ENCODE measurements around the gene VENTX. TPM values are rescaled to one million over a fixed set of nuclear protein-coding genes. Genes with fewer than 3 reads are reported as not detected.

The VENTX gene
- total RNA-seq, 1 donor from 2014 or later: not detected

DNA sequence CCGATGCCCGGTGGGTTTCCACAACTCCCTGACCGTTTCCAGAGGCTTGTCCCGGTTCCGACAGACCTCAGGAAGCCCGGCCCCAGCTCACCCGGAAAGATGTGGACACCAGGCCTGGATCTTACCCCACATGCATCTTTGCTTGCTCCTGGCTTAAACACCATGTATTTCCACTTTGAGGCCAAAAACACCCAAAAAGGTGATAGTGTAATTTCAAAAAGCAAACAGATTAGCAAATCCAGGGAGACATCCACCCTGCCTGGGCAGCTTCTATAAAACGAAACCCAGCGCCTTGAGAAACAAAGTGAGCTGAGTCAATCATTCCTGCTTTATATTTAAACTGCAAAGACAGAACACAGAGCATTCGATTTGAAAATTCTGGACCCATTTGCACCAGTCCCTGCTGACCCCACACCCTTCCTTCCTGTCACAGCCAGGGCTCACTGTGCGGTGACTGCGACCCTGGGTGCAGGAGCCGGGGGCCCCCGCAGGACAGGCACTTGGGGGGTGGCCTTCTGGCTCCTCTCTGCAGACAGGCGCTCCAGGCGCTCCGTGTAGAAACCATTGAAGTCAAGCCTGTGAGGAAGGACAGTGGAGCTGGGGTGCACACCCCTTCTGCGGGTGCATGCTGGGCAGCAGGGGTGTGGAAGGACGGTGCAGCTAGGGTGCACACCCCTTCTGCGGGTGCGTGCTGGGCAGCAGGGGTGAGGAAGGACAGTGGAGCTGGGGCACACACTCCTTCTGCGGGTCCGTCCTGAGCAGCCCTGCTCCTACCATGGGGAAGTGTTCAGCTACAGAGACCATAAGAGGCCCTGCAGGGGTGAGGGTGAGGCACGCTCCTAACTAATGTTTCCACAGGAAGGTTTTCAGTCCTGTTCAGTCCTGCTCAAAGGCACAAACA, 41.9 kb downstream of the VENTX start:
- H3K4me1 Mint-ChIP-seq (ENCODE audit: unreplicated experiment): peaks cover 17% of the 10 kb centered on the region
- H3K4me3 Mint-ChIP-seq (ENCODE audit: unreplicated experiment): no peak overlapping the region
- peaks cover 20% of the 10 kb centered on the region for H3K36me3 Mint-ChIP-seq (ENCODE audit: unreplicated experiment)
- DNase-seq (ENCODE audit: extremely low spot score, unreplicated experiment): no peak
- no peaks in the 10 kb centered on the region for H3K9me3 Mint-ChIP-seq (ENCODE audit: unreplicated experiment)
- TF ChIP-seq, protein P1, sequence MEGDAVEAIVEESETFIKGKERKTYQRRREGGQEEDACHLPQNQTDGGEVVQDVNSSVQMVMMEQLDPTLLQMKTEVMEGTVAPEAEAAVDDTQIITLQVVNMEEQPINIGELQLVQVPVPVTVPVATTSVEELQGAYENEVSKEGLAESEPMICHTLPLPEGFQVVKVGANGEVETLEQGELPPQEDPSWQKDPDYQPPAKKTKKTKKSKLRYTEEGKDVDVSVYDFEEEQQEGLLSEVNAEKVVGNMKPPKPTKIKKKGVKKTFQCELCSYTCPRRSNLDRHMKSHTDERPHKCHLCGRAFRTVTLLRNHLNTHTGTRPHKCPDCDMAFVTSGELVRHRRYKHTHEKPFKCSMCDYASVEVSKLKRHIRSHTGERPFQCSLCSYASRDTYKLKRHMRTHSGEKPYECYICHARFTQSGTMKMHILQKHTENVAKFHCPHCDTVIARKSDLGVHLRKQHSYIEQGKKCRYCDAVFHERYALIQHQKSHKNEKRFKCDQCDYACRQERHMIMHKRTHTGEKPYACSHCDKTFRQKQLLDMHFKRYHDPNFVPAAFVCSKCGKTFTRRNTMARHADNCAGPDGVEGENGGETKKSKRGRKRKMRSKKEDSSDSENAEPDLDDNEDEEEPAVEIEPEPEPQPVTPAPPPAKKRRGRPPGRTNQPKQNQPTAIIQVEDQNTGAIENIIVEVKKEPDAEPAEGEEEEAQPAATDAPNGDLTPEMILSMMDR (IDR thresholded peaks at IDR 0.05): no peak
- no peaks in the 10 kb centered on the region for H3K27me3 Mint-ChIP-seq (ENCODE audit: unreplicated experiment)
- no peak overlapping the region for H3K27ac Mint-ChIP-seq (ENCODE audit: unreplicated experiment)

DNA sequence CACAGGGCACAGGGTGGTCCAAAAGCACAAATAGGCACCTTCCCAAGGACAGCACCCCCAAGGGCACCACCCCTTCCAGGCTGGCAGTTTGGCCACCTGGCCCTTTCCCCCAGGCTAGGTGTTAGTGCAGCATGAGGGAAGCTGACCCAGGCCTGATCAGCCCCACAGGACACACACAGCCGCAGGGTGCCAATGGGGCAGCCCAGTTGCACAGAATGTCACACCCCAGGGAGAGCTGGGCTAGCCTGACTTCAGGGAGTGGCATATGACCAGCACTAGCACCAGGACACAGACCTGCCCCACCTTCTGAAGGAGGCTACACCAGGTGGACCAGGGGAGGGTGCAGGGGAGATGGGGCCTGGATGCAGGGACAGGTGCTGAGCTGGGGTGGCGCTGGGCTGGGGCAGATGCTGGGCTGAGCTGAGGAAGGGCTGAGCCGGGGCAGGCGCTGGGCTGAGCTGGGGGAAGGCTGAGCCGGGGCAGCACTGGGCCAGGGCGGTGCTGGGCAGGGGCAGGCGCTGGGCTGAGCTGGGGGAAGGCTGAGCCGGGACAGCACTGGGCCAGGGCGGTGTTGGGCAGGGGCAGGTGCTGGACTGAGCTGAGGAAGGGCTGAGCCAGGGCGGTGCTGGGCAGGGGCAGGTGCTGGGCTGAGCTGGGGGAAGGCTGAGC, 42.9 kb downstream of the VENTX start:
- Mint-ChIP-seq H3K27ac (ENCODE audit: unreplicated experiment) (no peak overlapping the region), H3K4me3 (ENCODE audit: unreplicated experiment) (no peak overlapping the region), H3K9me3 (ENCODE audit: unreplicated experiment) (no peaks in the 10 kb centered on the region), H3K36me3 (ENCODE audit: unreplicated experiment) (peaks cover 28% of the 10 kb centered on the region), H3K4me1 (ENCODE audit: unreplicated experiment) (peaks cover 17% of the 10 kb centered on the region), H3K27me3 (ENCODE audit: unreplicated experiment) (no peaks in the 10 kb centered on the region)
- TF ChIP-seq, protein P1 (IDR thresholded peaks at IDR 0.05): no peak
- DNase-seq (ENCODE audit: extremely low spot score, unreplicated experiment): no peak

DNA sequence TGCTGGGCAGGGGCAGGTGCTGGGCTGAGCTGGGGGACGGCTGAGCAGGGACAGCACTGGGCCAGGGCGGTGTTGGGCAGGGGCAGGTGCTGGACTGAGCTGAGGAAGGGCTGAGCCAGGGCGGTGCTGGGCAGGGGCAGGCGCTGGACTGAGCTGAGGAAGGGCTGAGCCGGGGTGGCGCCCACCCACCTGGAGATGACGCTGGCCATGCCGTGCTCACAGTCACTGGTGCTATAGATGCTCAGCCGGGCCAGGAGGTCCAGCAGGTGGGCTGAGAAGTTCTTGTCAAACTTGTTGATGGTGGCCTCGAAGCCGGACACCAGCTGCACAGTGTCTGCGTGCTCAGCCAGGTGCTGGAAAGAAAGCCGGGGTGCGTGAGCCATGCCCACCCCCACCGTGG, 43.4 kb downstream of the VENTX start:
- Mint-ChIP-seq H3K9me3 (ENCODE audit: unreplicated experiment) (no peaks in the 10 kb centered on the region), H3K36me3 (ENCODE audit: unreplicated experiment) (peaks cover 33% of the 10 kb centered on the region), H3K27me3 (ENCODE audit: unreplicated experiment) (no peaks in the 10 kb centered on the region), H3K27ac (ENCODE audit: unreplicated experiment) (no peak overlapping the region), H3K4me3 (ENCODE audit: unreplicated experiment) (no peak overlapping the region), H3K4me1 (ENCODE audit: unreplicated experiment) (peaks cover 17% of the 10 kb centered on the region)
- DNase-seq (ENCODE audit: extremely low spot score, unreplicated experiment): no peak
- TF ChIP-seq, protein P1 (IDR thresholded peaks at IDR 0.05): no peak

DNA sequence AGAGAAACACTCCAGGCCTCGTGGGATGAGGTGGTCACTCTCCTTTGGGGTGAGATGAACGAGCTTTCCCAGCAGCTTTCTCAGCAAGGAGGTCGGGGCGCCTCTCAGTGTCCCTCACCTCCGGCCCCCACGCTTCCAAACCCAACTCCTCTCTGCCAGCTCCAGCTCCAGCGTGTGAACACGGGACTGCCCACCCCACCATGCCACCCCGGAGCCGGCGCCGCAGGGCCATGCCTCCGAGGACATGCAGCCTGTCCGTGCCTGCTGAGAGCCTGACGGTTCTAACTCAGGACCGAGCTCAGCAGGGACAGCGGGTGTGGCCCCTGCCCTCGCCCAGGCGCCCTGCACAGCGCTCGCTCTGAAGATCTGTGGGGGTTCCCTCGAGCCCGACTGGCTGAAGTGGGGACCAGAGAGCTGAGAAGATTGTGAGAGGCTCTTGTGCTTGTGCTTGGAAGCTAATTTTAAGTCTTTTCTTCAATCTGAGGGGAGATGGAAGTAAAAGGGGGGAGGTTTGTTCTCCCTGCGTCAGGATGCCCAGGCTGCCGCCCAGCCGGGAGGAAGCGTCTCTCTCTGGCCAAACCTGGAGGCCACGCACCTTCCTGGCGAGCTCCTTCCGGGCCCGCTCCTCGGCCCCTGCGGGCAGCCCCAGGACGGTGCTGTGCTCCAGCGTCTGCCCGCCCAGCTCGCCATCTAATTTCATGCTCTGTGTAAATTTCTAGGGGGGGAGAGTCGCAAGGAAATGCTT, 44.1 kb downstream of the VENTX start:
- Mint-ChIP-seq H3K27me3 (ENCODE audit: unreplicated experiment) (no peaks in the 10 kb centered on the region), H3K27ac (ENCODE audit: unreplicated experiment) (no peak overlapping the region), H3K4me3 (ENCODE audit: unreplicated experiment) (no peak overlapping the region), H3K36me3 (ENCODE audit: unreplicated experiment) (peaks cover 39% of the 10 kb centered on the region), H3K9me3 (ENCODE audit: unreplicated experiment) (no peaks in the 10 kb centered on the region), H3K4me1 (ENCODE audit: unreplicated experiment) (peaks cover 17% of the 10 kb centered on the region)
- TF ChIP-seq, protein P1 (IDR thresholded peaks at IDR 0.05): no peak
- DNase-seq (ENCODE audit: extremely low spot score, unreplicated experiment): no peak

Measured in osteocyte (in vitro differentiated cells).